HG02798 (cell line): Measurements from ENCODE around the gene REP15.

ENCODE experiments used
- ATAC-seq: cut with Tn5 transposase; IDR thresholded peaks from one replicate; pipeline ENCODE4 v1.9.1; 2021; ENCODE audit warnings: mild to moderate bottlenecking; ENCODE audit not compliant: unreplicated experiment, poor library complexity

Gene REP15, protein sequence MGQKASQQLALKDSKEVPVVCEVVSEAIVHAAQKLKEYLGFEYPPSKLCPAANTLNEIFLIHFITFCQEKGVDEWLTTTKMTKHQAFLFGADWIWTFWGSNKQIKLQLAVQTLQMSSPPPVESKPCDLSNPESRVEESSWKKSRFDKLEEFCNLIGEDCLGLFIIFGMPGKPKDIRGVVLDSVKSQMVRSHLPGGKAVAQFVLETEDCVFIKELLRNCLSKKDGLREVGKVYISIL

DNA sequence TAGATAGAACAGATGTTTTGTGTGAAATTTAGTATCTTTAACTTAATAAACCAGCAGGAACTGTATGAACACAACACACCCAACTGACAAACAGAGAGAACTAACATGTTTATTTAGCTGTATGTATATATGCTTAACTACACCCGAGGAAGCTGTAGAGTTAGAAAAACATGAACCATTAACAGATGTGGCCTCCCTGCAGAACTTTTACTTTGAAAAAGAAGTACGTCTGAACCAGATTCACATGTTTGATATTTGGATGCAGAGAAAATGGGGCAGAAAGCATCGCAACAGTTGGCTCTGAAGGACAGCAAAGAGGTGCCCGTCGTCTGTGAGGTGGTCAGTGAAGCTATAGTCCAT, at the start of gene REP15:
REP15 (plus strand) TSS at position 155 of the 360 bp plus-strand sequence; CDS start at position 271, 116 bp downstream.
- no peak for ATAC-seq

DNA sequence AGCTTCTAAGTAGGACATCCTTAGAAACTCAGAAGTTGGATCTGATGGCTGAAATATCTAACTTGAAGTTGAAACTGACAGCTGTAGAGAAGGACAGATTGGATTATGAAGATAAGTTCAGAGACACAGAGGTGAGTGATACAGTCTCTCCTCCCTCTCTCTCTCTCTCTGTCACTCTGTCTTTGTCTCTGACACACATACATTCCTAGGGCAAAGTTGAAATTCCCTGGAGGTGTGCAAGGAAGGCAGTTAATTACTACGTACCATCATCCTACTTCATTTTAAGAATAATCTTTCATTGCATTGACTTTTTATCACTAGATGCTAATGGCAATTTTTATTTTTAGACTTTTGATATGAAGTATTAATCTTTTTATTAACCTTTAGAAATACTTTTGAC, 46.2 kb upstream of the REP15 start:
- no peak for ATAC-seq

DNA sequence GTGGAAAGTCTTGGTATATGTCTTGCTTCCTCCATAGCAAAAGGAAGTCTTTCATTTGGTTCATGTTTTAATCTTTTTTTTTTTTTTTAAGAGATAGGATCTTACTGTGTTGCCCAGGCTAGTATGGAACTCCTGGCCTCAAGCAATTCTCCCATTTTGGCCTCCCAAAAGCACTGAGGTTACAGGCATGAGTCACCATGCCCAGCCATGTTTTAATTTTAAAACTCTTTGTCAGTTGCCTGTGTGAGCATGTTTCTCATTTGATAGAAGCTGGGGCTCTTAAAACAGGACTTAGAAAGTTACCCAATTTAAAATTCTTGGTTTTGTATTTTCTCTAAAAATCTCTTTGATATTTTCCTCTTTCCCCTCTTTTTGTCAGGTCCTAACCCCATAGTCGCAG, 45.0 kb upstream of the REP15 start:
- ATAC-seq, result no peak

DNA sequence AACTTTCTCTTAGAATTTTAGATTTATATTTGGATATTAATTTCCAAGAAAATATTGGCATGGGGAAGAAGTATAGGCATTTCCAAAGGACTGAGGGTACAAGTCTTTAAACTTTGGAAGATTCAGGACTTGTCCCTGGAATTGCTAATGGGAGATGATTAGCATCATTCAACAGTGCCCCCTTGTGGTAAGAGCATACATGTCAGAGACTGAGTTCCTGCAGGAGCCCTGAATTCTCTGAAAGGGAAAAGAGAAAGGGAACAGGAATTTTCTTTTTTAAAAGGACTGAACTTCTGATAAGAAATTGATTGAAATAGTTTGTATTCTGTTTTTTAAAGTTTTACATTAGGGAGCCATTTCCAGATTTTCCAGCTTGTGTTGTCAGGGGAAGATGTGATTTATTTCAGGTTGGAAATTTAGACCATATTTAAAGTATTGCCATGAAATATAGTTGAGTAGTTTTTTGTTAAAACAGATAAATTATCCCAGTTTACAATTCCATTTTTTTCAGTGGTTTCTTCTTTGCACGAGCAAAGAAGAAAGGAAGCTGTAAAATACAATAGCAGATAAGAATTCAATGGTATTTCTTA, 44.0 kb upstream of the REP15 start:
- ATAC-seq, result no peak

DNA sequence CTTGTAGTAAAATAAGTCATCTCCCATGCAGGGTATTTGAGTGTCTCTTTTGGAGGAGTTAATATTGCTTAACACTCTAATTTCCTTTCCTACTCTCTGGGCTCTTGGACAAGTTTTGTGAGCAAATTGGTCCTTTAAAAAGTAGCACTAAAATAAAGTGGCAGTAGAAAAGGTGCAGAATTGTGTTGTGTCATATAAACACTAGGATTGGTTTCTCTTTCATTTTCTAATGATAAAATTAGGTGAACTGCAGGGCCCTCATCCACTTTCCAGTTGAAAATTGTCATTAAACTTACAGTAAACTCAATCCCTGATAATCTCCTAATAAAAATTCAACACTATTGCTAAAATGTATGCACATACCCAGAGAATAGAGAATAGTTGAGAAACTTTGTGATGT, 42.6 kb upstream of the REP15 start:
- ATAC-seq, result no peak

DNA sequence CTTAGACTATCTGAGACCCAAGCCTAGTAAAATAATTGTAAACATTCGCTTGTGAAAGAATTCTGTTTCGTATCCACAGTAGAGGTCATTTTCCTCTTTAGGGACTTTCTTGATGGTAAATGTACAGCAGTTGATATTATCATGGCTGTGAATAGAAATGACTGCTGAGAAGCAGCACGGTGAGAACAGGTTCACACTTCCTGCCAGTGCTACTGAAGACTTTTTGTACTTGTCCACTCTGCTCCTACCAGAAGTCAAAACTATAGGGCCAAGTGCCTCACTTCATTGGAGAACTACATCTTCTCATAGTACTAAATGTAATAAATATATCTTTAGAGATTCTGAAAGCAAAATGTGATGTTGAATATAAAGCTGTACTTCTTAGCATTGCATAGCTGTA, 40.8 kb upstream of the REP15 start:
- ATAC-seq, result peak; percentile 43

DNA sequence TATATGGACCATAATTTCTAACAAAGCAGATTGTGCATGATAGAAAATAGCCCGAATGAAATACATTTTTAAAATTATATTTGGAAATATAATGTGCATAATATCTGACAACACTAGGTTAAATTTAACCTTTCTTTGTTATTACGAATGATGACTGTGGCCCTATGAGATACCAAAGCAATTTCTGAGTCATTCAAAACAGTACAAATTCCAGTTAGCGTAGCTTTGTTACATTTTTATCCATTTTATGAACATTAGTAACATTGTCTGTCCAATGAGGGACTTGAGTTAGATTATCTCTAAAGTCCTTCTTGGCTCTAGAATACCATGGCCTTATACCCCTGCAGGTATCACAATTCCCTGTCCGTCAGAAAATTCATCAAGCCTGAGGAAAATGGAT, 39.0 kb upstream of the REP15 start:
- ATAC-seq, result no peak

DNA sequence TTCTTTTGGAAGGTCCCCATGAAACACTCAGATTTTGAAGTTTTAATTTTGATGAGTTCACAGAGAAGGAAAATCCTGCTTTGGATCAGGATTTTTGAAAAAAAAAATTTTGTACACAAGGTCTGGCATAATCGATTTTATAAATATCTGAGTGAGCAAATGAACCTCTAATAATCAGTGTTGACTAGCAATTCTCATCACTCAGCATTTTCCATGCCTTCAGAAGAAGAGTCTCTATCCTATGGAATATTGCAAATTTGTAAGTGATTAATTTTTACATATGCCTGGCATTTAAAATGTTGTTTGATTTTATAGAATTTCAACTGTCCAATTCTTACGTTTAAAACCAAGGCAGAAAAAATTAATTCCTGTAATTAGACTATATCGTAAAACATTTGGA, 30.5 kb upstream of the REP15 start:
- no peak for ATAC-seq

DNA sequence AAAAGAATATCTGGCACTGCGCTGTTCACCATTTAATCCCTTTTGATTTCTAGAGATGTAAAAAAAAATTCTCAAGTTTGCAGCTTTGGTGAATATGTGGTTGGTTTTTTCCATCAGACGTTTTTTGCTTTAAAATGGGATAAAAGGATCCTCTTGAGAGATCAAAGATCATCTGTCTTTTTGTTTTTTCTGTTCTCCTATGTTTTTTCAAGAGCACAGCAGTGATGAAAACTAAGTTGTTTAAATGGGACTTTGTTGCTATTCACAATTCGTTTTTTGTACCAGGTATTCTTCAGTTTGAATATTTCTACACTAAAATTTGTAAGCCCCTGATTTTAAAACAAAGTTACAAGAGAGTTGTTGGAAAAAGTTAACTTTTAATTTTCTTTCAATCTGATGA, 29.7 kb upstream of the REP15 start:
- ATAC-seq, result no peak

DNA sequence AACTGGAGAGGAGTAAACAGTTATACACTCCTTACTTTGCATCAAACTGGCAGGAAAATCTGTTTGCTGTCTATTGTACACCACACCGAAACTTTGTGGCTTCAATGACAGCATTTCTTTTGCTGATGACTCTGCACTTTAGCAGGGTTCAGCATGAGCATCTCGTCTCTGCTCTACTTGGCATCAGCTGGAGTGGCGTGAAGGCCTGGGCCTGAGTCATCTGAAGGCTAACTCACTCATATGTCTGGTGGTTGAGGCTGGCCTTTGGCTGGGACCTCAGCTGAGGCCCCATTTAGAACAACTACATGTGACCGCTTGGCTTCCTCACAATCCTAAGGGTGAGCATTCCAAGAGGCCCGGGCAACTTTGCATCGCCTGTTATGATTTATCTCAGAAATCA, 28.7 kb upstream of the REP15 start:
- ATAC-seq, result no peak

DNA sequence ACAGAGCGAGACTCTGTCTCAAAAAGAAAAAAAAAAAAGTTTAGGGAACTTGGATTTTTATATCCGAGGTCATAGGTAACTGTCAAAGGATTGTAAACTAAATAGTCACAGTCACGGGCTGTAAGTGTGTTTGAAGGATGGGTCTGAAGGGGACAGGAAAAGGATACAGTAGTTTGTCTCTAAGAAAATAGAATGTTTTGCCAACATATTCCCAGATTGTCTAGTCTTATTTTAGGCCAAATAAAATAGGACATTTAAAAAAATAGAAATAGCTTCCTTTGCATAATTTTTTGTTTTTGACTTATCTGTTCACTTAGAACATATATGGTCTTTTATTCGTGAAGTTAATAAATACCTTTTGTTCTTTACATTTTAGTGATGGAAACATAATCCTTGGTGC, 24.2 kb upstream of the REP15 start:
- ATAC-seq, result no peak

DNA sequence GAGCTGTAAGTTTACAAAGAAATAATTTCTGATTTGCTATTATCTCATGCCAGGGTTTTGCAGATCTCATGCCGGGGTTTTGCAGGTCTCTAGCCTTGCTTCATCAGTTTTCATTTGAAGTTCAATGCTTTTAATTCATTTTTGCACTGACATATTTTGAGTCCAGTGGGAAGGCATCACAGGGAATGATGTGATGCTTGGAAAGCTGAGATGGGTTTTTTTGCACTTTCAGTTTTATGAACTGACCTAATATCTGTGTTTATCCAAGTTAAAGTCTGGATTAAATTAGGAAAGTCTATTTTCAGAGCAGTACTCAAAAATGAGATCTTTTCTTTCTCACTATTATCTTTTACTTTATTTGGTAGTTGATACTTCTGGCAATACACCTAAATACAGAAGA, 23.6 kb upstream of the REP15 start:
- no peak for ATAC-seq

DNA sequence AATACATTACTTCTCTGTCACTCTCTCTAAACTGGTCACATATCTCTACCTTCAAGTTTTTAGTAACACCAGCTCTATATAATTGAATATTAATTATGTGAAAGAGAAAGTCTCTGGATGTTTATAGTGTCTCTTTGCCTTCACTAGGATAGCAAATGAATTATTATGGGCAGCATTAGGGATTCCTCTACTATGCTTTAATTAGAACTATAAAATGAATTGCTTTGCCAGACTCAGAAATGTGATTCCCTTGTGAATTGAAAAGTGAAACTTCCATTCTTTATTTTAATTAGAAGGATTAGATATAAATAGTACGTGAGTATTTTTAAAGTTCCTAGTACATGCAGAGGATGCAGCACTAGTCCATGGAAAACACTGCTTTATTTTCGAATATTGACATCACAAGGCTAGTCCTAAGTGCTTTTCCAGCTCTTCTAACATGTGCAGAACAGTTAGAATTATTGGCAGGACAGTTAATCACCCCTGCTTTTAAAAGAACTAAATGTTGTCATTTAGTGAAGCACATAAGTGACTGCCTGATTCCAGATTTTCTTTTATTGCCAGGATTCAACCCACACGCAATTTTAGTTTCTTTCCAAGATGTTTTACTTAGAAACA, 23.0 kb upstream of the REP15 start:
- no peak for ATAC-seq

DNA sequence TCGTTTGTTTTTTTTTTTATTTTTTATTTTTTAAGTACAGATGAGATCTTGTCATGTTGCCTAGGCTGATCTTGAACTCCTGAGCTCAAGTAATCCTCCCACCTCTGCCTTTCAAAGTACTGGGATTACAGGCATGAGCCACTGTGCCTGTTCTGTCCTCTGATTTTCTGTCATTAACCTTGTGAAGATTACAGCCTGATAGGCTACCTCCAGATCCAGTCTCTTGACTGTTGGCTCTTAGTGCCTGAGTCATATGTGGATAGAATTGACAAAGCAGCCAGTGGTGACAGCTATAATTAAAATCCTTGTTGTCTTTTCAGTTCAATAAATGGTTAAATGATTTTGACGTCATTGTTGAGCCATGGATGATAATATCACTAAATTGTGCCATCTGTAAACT, 21.3 kb upstream of the REP15 start:
- ATAC-seq, result no peak

DNA sequence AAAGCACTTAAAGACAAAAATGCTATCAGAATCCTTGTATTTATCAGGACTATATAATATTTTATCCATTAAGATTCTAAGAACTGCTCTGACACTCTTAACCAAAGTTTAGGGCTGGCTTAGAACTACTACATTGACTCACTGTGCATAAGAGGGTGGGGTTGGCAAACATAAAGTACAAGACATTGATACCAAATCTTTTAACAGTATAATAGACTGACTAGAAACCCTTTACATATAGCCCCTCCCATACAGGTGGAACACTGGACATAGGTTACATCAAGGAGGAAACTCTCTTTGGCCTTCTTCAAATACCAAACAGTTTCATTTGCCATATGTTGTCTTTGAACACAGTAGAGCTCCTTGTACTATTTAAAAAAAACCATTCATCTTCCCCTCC, 15.6 kb upstream of the REP15 start:
- ATAC-seq, result no peak

DNA sequence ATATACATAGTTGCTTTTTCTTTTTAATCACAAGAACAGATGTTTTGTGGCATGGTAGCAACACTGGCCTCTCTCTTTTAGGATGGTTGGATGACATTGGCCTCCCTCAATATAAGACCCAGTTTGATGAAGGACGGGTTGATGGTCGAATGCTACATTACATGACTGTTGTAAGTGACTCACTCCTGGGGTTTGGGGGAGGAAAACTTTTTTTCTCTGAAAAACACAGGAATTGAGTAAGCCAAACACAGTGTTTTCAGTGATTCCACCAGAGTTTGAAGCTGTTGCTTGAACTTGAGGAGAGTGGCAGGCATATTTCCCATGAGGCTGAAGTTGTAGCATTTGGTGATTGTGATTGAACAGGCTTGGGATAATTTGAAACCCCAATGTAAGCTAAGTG, 13.7 kb upstream of the REP15 start:
- ATAC-seq, result no peak

DNA sequence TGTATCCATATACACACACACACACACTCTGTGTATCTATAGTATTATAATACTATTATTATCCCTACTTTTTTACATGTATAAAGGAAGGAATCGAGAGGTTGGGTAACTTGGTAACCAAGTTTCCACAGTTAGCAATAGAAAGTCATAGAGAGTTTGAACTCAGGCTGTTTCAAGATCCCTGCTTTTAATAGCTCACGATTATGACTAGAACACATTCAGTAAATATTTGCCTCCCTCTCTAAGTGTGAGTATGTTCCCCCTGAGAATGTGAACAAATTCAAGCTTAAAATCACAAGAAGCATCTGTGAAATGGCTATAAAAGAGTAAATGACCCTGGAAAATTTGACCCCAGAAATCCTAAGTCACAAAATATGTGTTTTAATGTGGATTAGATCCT, 11.0 kb upstream of the REP15 start:
- ATAC-seq, result no peak

DNA sequence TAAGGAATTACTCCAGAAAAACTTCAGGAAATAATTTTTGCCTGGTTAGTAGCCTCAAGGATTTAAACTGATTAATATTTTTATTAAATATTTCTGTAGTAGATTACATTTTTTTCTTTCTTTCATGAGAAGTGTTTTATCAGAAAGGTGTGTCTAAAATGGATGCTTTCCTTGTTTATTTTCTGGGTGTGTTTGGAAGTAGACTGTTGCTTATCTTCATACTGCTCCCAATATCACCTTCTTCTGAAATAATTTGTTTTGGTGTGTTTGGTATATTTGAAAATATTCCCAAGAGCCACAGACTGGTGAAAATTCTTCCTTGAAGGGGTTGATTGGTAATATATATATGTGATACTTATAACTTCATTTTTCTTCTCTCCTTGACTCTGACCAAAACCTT, 10.1 kb upstream of the REP15 start:
- ATAC-seq, result no peak

DNA sequence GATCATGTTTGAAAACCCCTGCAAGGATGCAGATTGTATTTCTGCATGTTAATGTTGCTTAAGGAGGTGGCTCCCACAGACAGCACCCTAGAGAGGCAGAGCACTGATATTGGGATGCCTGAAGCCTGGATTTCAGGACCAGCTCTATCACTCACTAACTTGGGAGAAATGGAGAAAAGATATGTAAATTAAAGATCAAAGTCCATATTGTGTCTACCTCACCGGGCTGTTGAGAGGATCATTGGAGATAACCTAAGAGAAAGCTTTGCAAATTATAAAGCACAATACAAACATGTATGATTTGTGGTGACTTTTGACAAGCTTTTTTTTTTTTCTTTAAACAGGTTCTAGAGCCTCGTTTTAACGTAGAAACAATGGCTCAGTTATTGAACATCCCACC, 7.6 kb upstream of the REP15 start:
- no peak for ATAC-seq

DNA sequence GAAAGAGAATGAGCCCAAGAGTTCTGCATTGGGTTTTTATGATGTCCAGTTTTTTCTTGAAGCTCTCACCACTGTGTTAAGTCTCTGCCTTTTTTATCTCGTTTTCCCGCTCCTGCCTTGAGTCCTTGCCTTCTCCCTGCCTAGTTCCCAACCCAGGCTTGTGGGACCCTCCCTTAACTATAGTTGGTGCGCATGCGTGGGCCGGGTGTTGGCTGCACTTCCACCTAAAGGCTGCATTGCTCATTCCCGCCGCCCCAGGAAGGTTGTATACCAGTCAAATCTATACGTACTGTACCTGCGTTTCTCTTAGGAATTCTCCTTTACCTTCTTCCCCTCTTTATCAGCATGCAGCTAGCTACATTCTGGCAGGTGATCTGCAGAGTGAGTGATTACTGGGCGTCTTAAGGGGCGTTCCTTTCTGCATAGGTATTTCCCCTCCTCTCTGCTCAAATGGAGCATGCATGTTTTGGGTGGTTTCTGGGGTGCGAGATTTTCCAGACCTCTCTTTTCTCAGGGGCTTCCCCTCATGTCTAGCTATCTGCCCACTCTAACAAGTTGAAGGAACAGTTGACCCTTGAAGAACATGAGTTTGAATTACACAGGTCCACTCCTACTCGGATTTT, 6.6 kb upstream of the REP15 start:
- ATAC-seq, result no peak

DNA sequence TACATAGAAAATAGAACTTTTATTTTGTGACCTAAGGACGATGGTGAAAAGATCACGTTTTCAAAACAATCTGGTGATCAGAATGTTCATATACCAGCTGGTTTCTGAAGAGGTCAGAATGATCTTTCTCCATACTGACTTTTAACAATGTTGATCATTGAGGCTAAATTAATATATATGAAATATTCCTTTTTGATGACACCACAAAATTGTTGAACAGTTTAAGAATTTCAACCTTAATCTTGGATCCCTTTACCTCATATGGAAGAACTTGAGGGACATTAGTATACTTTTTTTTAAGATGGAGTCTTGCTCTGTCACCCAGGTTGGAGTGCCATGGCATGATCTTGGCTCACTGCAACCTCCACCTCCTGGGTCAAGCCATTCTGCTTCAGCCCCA, 2.8 kb upstream of the REP15 start:
- ATAC-seq, result no peak
